HepG2 (cell line): ENCODE data around the gene EPC1. TPM values are rescaled to one million over a fixed set of nuclear protein-coding genes. Genes with fewer than 3 reads are reported as not detected.

Source experiments
- BCL6 ChIP-seq: IDR thresholded peaks from 2 replicates; pipeline ENCODE4 v1.6.1; 2016; ENCODE audit warnings: missing genetic modification reagents, missing compliant biosample characterization
- CCDC6 ChIP-seq: sonication (generic); formaldehyde crosslinking; IDR thresholded peaks from 2 replicates; pipeline ENCODE4 v1.8.1; 2022; ENCODE audit warnings: mild to moderate bottlenecking, missing genetic modification reagents, moderate library complexity
- CREB1 ChIP-seq, 2 experiments: fragments of 450-650 bp in 1 of 2; IDR thresholded peaks; 2 replicates each; pipeline ENCODE4 v1.6.1; 2016 to 2017; ENCODE audit warnings: control low read depth in 1 of 2, mild to moderate bottlenecking in 1 of 2, missing compliant biosample characterization in 1 of 2, missing genetic modification characterization in 1 of 2
- FOXK1 ChIP-seq: sonication (generic); formaldehyde crosslinking; IDR thresholded peaks from 2 replicates; pipeline ENCODE4 v1.4.0; 2020; ENCODE audit warnings: low read depth, missing genetic modification reagents, borderline replicate concordance
- POLR2G ChIP-seq: fragments of 200-400 bp; formaldehyde crosslinking; IDR thresholded peaks from 2 replicates; pipeline ENCODE4 v1.6.1; 2018; ENCODE audit warnings: mild to moderate bottlenecking, low read depth, low read length, moderate library complexity
- RFX5 ChIP-seq: IDR thresholded peaks from 2 replicates; pipeline ENCODE4 v1.6.1; 2011; ENCODE audit warnings: low read depth, low read length, improper control_type of control experiment
- ZFP41 ChIP-seq: sonication (generic); formaldehyde crosslinking; IDR thresholded peaks from 2 replicates; pipeline ENCODE4 v1.4.0; 2020; ENCODE audit warnings: mild to moderate bottlenecking, missing genetic modification reagents, borderline replicate concordance
- ZFY ChIP-seq: sonication (generic); formaldehyde crosslinking; IDR thresholded peaks from 2 replicates; pipeline ENCODE4 v1.4.0; 2020; ENCODE audit warnings: missing genetic modification reagents
- ZNF557 ChIP-seq: sonication (generic); formaldehyde crosslinking; IDR thresholded peaks from 2 replicates; pipeline ENCODE4 v1.4.0; 2020; ENCODE audit warnings: missing genetic modification reagents
- ZNF614 ChIP-seq: IDR thresholded peaks from 2 replicates; pipeline ENCODE4 v1.6.1; 2018; ENCODE audit warnings: missing biosample characterization, missing genetic modification reagents, inconsistent platforms, borderline replicate concordance
- ZNF788 ChIP-seq: sonication (generic); formaldehyde crosslinking; IDR thresholded peaks from 2 replicates; pipeline ENCODE4 v1.5.0; 2020; ENCODE audit warnings: mild to moderate bottlenecking, missing genetic modification reagents, borderline replicate concordance
- polyA plus RNA-seq, 8 experiments: library from polyadenylated mRNA; depleted of rRNA in 3 of 8; stranded (reverse) in 7 of 8; unstranded in 1 of 8; fragments of >200 nt; fragmentation: Illumina TruSeq in 4 of 8; extraction: Trizol in 4 of 8; gene quantifications; 2 replicates each; pipeline versions ENCODE4 v1.2.1 to v1.2.3, GENCODE V29; 2011 to 2016; ENCODE audit warnings: low read depth in 4 of 8, missing spikeins in 1 of 8, mixed read lengths in 1 of 8; ENCODE audit not compliant: insufficient read depth in 1 of 8
- total RNA-seq, 5 experiments: library from RNA; depleted of rRNA; stranded (reverse); fragments of >200 nt; fragmentation: Illumina TruSeq; extraction: Trizol; gene quantifications; 2 replicates each; pipeline ENCODE4 v1.2.3, GENCODE V29; 2016; ENCODE audit warnings: low read depth in 1 of 5
- TF ChIP-seq, protein P1 (sequence below): sonication (generic); formaldehyde crosslinking; IDR thresholded peaks from 2 replicates; pipeline ENCODE4 v1.5.1; 2020; ENCODE audit warnings: missing genetic modification reagents, mild to moderate bottlenecking, borderline replicate concordance
- TF ChIP-seq, protein P2 (sequence below): IDR thresholded peaks from 2 replicates; pipeline ENCODE4 v1.6.1; 2016; ENCODE audit warnings: mild to moderate bottlenecking, missing biosample characterization, missing genetic modification reagents
- TF ChIP-seq, protein P3 (sequence below): sonication (generic); formaldehyde crosslinking; IDR thresholded peaks from 2 replicates; pipeline ENCODE4 v1.5.1; 2020; ENCODE audit warnings: mild to moderate bottlenecking, moderate library complexity, missing genetic modification reagents
- TF ChIP-seq, protein P4 (sequence below): IDR thresholded peaks from 2 replicates; pipeline ENCODE4 v1.6.1; 2016
- TF ChIP-seq, protein P5 (sequence below): sonication (generic); formaldehyde crosslinking; IDR thresholded peaks from 2 replicates; pipeline ENCODE4 v1.5.0; 2020; ENCODE audit warnings: mild to moderate bottlenecking, missing genetic modification reagents, moderate library complexity
- TF ChIP-seq, protein P6 (sequence below): sonication (generic); formaldehyde crosslinking; IDR thresholded peaks from 2 replicates; pipeline ENCODE4 v1.8.1; 2023; ENCODE audit warnings: mild to moderate bottlenecking, moderate library complexity, missing genetic modification reagents
- TF ChIP-seq, protein P7 (sequence below): fragments of 450-650 bp; IDR thresholded peaks from 2 replicates; pipeline ENCODE4 v1.6.1; 2017

Gene EPC1
- total and polyA plus RNA-seq, 2 of the 13 experiments (the other 11 are each of a cell fraction or from before 2014, with no cell fraction given): 28.7 to 44.2 TPM

DNA sequence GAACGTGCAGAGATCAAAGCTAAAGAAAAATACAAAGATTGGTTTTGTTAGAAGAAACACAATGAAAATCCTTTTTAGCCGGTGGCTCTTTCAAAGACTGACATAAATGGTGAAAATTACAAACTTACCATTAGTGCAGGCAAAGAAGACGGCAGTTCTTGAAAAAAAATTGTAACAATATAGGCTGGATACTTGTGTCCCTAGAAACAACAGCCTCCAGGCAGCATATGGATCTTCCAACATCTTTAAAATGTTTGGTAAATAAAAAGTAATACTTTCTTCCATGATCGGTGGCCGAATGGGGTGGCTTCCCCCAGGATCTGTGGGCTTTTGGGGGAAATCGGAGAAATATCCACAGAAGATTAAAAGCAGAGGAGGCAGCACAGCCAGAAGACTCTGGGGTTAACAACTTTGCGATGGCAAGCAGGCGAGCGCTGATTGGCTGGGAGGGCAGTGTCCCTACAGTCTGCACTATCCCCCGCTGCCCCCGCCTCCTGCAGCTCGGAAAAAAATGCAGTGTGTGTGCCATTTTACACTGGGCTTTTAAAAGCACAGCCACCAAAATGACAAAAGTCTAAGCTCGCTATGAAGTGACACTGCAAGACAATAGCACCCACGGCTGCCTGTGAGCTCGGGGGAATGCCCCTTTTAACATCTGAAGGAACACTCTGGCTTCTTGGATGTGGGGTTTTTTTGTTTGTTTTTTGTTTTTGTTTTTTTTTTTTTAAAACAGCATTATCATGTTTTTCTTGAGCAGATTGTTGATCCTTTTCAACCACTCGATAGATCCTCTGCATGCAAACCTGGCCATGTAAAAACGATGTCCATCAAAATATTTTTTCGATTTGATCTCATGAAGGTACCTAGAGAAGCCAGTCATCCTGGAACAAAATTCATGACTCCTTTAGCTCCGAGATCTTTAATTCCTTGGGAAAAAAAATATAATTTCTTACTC lies 31.7 kb upstream of the EPC1 start (continued):
- 0 out of 2 replicates have a peak, but pooled peaks have one; percentile 12 for TF ChIP-seq BCL6 (CRISPR knock-in tag)
- 0 out of 2 replicates have a peak, but pooled peaks have one; percentile 24 for TF ChIP-seq RFX5
- 0 out of 2 replicates have a peak, but pooled peaks have one; percentile 34 for TF ChIP-seq CCDC6 (CRISPR knock-in tag)
- TF ChIP-seq, protein P1, sequence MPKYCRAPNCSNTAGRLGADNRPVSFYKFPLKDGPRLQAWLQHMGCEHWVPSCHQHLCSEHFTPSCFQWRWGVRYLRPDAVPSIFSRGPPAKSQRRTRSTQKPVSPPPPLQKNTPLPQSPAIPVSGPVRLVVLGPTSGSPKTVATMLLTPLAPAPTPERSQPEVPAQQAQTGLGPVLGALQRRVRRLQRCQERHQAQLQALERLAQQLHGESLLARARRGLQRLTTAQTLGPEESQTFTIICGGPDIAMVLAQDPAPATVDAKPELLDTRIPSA (CRISPR knock-in tag): no peak
- TF ChIP-seq, protein P2, sequence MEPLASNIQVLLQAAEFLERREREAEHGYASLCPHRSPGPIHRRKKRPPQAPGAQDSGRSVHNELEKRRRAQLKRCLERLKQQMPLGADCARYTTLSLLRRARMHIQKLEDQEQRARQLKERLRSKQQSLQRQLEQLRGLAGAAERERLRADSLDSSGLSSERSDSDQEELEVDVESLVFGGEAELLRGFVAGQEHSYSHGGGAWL: no peak
- TF ChIP-seq ZNF788 (CRISPR knock-in tag): peak; percentile 23; the same call in 1 of the 2 replicates
- TF ChIP-seq POLR2G: peak; percentile 74
- TF ChIP-seq, protein P3, sequence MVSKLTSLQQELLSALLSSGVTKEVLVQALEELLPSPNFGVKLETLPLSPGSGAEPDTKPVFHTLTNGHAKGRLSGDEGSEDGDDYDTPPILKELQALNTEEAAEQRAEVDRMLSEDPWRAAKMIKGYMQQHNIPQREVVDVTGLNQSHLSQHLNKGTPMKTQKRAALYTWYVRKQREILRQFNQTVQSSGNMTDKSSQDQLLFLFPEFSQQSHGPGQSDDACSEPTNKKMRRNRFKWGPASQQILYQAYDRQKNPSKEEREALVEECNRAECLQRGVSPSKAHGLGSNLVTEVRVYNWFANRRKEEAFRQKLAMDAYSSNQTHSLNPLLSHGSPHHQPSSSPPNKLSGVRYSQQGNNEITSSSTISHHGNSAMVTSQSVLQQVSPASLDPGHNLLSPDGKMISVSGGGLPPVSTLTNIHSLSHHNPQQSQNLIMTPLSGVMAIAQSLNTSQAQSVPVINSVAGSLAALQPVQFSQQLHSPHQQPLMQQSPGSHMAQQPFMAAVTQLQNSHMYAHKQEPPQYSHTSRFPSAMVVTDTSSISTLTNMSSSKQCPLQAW: 0 out of 2 replicates have a peak, but pooled peaks have one; percentile 48
- TF ChIP-seq CREB1 (IDR thresholded peaks at IDR 0.05): no peak
- TF ChIP-seq CREB1 (CRISPR knock-in tag; IDR thresholded peaks at IDR 0.05): peak; percentile 10
- TF ChIP-seq, protein P4, sequence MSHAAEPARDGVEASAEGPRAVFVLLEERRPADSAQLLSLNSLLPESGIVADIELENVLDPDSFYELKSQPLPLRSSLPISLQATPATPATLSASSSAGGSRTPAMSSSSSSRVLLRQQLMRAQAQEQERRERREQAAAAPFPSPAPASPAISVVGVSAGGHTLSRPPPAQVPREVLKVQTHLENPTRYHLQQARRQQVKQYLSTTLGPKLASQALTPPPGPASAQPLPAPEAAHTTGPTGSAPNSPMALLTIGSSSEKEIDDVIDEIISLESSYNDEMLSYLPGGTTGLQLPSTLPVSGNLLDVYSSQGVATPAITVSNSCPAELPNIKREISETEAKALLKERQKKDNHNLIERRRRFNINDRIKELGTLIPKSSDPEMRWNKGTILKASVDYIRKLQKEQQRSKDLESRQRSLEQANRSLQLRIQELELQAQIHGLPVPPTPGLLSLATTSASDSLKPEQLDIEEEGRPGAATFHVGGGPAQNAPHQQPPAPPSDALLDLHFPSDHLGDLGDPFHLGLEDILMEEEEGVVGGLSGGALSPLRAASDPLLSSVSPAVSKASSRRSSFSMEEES (CRISPR knock-in tag): no peak
- TF ChIP-seq ZNF614: no peak; the same call in 1 of the 2 replicates
- TF ChIP-seq FOXK1 (CRISPR knock-in tag): peak; percentile 27; the same call in 1 of the 2 replicates
- TF ChIP-seq, protein P5, sequence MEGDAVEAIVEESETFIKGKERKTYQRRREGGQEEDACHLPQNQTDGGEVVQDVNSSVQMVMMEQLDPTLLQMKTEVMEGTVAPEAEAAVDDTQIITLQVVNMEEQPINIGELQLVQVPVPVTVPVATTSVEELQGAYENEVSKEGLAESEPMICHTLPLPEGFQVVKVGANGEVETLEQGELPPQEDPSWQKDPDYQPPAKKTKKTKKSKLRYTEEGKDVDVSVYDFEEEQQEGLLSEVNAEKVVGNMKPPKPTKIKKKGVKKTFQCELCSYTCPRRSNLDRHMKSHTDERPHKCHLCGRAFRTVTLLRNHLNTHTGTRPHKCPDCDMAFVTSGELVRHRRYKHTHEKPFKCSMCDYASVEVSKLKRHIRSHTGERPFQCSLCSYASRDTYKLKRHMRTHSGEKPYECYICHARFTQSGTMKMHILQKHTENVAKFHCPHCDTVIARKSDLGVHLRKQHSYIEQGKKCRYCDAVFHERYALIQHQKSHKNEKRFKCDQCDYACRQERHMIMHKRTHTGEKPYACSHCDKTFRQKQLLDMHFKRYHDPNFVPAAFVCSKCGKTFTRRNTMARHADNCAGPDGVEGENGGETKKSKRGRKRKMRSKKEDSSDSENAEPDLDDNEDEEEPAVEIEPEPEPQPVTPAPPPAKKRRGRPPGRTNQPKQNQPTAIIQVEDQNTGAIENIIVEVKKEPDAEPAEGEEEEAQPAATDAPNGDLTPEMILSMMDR (CRISPR knock-in tag): 0 out of 2 replicates have a peak, but pooled peaks have one; percentile 8
- TF ChIP-seq, protein P6, sequence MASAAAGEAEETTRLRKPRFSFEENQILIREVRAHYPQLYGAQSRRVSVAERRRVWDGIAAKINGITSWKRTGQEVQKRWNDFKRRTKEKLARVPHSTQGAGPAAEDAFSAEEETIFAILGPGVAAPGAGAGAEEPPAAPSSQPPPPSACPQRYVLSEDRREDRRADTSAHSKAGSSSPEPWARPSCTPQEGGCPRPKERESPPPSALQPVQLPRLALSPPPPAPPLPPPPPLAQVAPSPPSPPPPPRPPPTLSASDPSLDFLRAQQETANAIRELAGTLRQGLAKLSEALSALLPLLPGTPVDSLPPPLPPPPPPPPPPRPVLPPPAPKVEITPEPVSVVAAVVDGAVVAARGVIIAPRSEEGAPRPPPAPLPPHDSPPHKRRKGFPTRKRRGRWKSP (CRISPR knock-in tag): 0 out of 2 replicates have a peak, but pooled peaks have one; percentile 33
- 0 out of 2 replicates have a peak, but pooled peaks have one; percentile 20 for TF ChIP-seq ZFY (CRISPR knock-in tag)
- TF ChIP-seq, protein P7, sequence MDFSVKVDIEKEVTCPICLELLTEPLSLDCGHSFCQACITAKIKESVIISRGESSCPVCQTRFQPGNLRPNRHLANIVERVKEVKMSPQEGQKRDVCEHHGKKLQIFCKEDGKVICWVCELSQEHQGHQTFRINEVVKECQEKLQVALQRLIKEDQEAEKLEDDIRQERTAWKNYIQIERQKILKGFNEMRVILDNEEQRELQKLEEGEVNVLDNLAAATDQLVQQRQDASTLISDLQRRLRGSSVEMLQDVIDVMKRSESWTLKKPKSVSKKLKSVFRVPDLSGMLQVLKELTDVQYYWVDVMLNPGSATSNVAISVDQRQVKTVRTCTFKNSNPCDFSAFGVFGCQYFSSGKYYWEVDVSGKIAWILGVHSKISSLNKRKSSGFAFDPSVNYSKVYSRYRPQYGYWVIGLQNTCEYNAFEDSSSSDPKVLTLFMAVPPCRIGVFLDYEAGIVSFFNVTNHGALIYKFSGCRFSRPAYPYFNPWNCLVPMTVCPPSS: no peak
- TF ChIP-seq ZNF557 (CRISPR knock-in tag): 0 out of 2 replicates have a peak, but pooled peaks have one; percentile 50
- no peak for TF ChIP-seq ZFP41 (CRISPR knock-in tag)
